ENCODE measurements around the gene UBE2K. TPM values are rescaled to one million over a fixed set of nuclear protein-coding genes. Genes with fewer than 3 reads are reported as not detected.
"Not testable (repeated sequence)": the region's sequence is repeated elsewhere in the genome, so short reads cannot be mapped to it uniquely, and the experiment has no call there.

The UBE2K gene
- total and polyA plus RNA-seq, 2 experiments from 2014 or later = 26.7 to 127 TPM

GRCh38 chr4:39667706-39668105, 30.2 kb upstream of the UBE2K start:
- H4K20me1 ChIP-seq (ENCODE audit: insufficient read depth) = no peaks in the 10 kb centered on the region
- TF ChIP-seq EZH2phosphoT487 (IDR thresholded peaks at IDR 0.05; ENCODE audit: insufficient read depth, low read depth) = no peak
- no peak for TF ChIP-seq EZH2 (IDR thresholded peaks at IDR 0.05; ENCODE audit: insufficient read depth, poor library complexity, severe bottlenecking)
- H3K27me3 ChIP-seq (replicated peaks; ENCODE audit: insufficient read depth) = no peaks in the 10 kb centered on the region
- peaks cover 11% of the 10 kb centered on the region for H3F3A ChIP-seq (ENCODE audit: insufficient read depth)
- H3K4me3 ChIP-seq = no peak overlapping the region
- no peaks in the 10 kb centered on the region for H3K9me3 ChIP-seq (ENCODE audit: low read depth)
- H3K79me2 ChIP-seq (ENCODE audit: insufficient read depth) = no peaks in the 10 kb centered on the region
- in situ Hi-C loops (cut with MboI) = no loop called here
- 0 to 3% methylated on average over 1 of the region's 1 CpG for whole genome bisulfite sequencing, 2 experiments (ENCODE audit: low coverage in 1 of 2, low lambda C conversion rate in 2 of 2, missing lambda C conversion rate in 2 of 2)
- H3K9ac ChIP-seq = no peak overlapping the region
- peaks cover 19% of the 10 kb centered on the region for H3K4me1 ChIP-seq (ENCODE audit: insufficient read depth)
- H3K27ac ChIP-seq = no peak overlapping the region
- DNase-seq = no peak
- H3K9me2 ChIP-seq (ENCODE audit: insufficient read depth) = no peaks in the 10 kb centered on the region
- H3K4me2 ChIP-seq (ENCODE audit: unreplicated experiment) = no peak overlapping the region
- no peaks in the 10 kb centered on the region for H3K36me3 ChIP-seq (ENCODE audit: low read depth)
- no peak overlapping the region for H2AFZ ChIP-seq

DNA sequence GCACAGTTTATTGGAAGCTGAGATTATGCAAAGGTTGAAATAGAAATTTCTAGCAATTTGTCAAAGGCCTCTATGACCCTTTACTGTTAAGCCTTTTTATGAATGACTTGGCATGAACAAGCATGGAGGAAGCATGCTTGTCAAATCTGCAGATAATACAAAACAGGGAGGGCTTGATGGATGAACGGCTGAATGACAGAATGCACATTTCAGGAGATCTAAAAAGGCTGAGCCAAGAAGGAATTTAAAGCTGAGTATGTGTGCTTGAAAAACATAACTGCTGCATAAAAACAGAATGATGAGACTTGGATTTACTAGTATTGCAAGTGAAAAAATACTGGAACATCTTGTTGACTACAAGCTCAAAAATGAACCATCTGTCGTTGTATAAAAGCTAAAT, 29.0 kb upstream of the UBE2K start:
- H4K20me1 ChIP-seq (ENCODE audit: insufficient read depth) = no peaks in the 10 kb centered on the region

DNA sequence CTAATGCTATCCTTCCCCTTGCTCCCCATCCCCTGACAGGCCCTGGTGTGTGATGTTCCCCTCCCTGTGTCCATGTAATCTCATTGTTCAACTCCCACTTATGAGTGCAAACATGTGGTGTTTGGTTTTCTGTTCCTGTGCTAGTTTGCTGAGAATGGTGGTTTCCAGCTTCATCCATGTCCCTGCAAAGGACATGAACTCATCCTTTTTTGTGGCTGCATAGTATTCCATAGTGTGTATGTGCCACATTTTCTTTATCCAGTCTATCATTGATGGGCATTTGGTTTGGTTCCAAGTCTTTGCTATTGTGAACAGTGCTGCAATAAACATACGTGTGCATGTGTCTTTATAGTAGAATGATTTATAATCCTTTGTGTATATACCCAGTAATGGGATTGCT, 27.6 kb upstream of the UBE2K start:
- DNase-seq; in situ Hi-C loops (cut with MboI); H3K36me3 ChIP-seq (ENCODE audit: low read depth); H3F3A ChIP-seq (ENCODE audit: insufficient read depth); H3K4me1 ChIP-seq (ENCODE audit: insufficient read depth); H3K79me2 ChIP-seq (ENCODE audit: insufficient read depth); H3K9me3 ChIP-seq (ENCODE audit: low read depth); H3K9me2 ChIP-seq (ENCODE audit: insufficient read depth); H2AFZ ChIP-seq; H3K4me2 ChIP-seq (ENCODE audit: unreplicated experiment); H4K20me1 ChIP-seq (ENCODE audit: insufficient read depth); H3K9ac ChIP-seq; H3K27me3 ChIP-seq (replicated peaks; ENCODE audit: insufficient read depth); H3K27ac ChIP-seq; H3K4me3 ChIP-seq: not testable (repeated sequence)
- WGBS, 2 experiments (ENCODE audit: low coverage in 1 of 2, low lambda C conversion rate in 2 of 2, missing lambda C conversion rate in 2 of 2) = 73 to 92% methylated on average over 1 of the region's 1 CpG

More for the DNA sequence above, 29.0 kb upstream of the UBE2K start:
- WGBS, 2 experiments (ENCODE audit: low coverage in 1 of 2, low lambda C conversion rate in 2 of 2, missing lambda C conversion rate in 2 of 2) = 71 to 76% methylated on average over 2 of the region's 2 CpGs
- Histone ChIP-seq H3K9me3 (ENCODE audit: low read depth) (no peaks in the 10 kb centered on the region), H3K79me2 (ENCODE audit: insufficient read depth) (no peaks in the 10 kb centered on the region), H3K36me3 (ENCODE audit: low read depth) (no peaks in the 10 kb centered on the region), H3K4me1 (ENCODE audit: insufficient read depth) (peaks cover 19% of the 10 kb centered on the region), H3K9ac (no peak overlapping the region), H3K9me2 (ENCODE audit: insufficient read depth) (no peaks in the 10 kb centered on the region), H3K4me3 (no peak overlapping the region), H3K4me2 (ENCODE audit: unreplicated experiment) (no peak overlapping the region), H3K27ac (no peak overlapping the region), H2AFZ (no peak overlapping the region), H3K27me3 (replicated peaks; ENCODE audit: insufficient read depth) (no peaks in the 10 kb centered on the region), H3F3A (ENCODE audit: insufficient read depth) (peaks cover 11% of the 10 kb centered on the region)
- in situ Hi-C loops (cut with MboI) = no loop called here
- no peak for DNase-seq
- TF ChIP-seq EZH2 (IDR thresholded peaks at IDR 0.05; ENCODE audit: insufficient read depth, poor library complexity, severe bottlenecking) = no peak
- TF ChIP-seq EZH2phosphoT487 (IDR thresholded peaks at IDR 0.05; ENCODE audit: insufficient read depth, low read depth) = no peak

GRCh38 chr4:39675681-39676080, 22.3 kb upstream of the UBE2K start:
- WGBS, 2 experiments (ENCODE audit: low coverage in 1 of 2, low lambda C conversion rate in 2 of 2, missing lambda C conversion rate in 2 of 2) = 85 to 88% methylated on average over 10 of the region's 10 CpGs
- not testable (repeated sequence) for H2AFZ ChIP-seq; H3K9me2 ChIP-seq (ENCODE audit: insufficient read depth); H3K9ac ChIP-seq; H3K79me2 ChIP-seq (ENCODE audit: insufficient read depth); H3K4me3 ChIP-seq; H3F3A ChIP-seq (ENCODE audit: insufficient read depth); H3K9me3 ChIP-seq (ENCODE audit: low read depth); H4K20me1 ChIP-seq (ENCODE audit: insufficient read depth); H3K4me1 ChIP-seq (ENCODE audit: insufficient read depth); DNase-seq; H3K27me3 ChIP-seq (replicated peaks; ENCODE audit: insufficient read depth); H3K27ac ChIP-seq; H3K36me3 ChIP-seq (ENCODE audit: low read depth); H3K4me2 ChIP-seq (ENCODE audit: unreplicated experiment)
- in situ Hi-C loops (cut with MboI) = loop anchor here (25.0 kb wide), 1 partner anchor 637 kb away; no protein-coding TSS in a partner anchor

DNA sequence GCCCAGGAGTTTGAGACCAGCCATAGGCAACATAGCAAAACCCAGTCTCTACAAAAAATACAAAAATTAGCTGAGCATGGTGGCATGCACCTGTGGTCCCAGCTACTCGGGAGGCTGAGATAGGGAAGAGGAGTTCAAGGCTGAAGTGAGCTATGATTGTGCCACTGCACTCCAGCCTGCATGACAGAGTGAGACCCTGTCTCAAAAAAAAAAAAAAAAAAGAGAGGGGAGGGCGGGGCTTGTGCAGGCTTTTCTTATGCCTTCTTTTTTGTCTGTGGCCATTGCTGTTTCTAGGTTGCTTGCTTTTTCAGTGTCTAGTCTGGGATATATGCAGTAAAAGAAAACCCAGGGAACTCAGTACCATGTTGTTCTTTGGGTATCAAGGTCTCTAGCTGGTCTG, 16.9 kb upstream of the UBE2K start:
- H2AFZ ChIP-seq; H3K27ac ChIP-seq; H3K27me3 ChIP-seq (replicated peaks; ENCODE audit: insufficient read depth); H3K79me2 ChIP-seq (ENCODE audit: insufficient read depth); H3K4me2 ChIP-seq (ENCODE audit: unreplicated experiment); H3K9ac ChIP-seq; H3K4me3 ChIP-seq; H3K4me1 ChIP-seq (ENCODE audit: insufficient read depth); H3F3A ChIP-seq (ENCODE audit: insufficient read depth); H4K20me1 ChIP-seq (ENCODE audit: insufficient read depth); H3K9me3 ChIP-seq (ENCODE audit: low read depth); DNase-seq; H3K36me3 ChIP-seq (ENCODE audit: low read depth); H3K9me2 ChIP-seq (ENCODE audit: insufficient read depth): not testable (repeated sequence)
- 82 to 94% methylated on average over 1 to 2 of the region's 2 CpGs for WGBS, 2 experiments (ENCODE audit: low coverage in 1 of 2, low lambda C conversion rate in 2 of 2, missing lambda C conversion rate in 2 of 2)
- in situ Hi-C loops (cut with MboI) = loop anchor here (25.0 kb wide), 1 partner anchor 631 kb away; no protein-coding TSS in a partner anchor
